8988T (cell line): ENCODE measurements around the gene PCSK1N.
"Not testable (repeated sequence)": the region's sequence is repeated elsewhere in the genome, so short reads cannot be mapped to it uniquely, and the experiment has no call there.

Experiments
- DNase-seq: peaks from one replicate; pipeline ENCODE4 v3.0.0; 2011

PCSK1N gene, protein sequence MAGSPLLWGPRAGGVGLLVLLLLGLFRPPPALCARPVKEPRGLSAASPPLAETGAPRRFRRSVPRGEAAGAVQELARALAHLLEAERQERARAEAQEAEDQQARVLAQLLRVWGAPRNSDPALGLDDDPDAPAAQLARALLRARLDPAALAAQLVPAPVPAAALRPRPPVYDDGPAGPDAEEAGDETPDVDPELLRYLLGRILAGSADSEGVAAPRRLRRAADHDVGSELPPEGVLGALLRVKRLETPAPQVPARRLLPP

DNA sequence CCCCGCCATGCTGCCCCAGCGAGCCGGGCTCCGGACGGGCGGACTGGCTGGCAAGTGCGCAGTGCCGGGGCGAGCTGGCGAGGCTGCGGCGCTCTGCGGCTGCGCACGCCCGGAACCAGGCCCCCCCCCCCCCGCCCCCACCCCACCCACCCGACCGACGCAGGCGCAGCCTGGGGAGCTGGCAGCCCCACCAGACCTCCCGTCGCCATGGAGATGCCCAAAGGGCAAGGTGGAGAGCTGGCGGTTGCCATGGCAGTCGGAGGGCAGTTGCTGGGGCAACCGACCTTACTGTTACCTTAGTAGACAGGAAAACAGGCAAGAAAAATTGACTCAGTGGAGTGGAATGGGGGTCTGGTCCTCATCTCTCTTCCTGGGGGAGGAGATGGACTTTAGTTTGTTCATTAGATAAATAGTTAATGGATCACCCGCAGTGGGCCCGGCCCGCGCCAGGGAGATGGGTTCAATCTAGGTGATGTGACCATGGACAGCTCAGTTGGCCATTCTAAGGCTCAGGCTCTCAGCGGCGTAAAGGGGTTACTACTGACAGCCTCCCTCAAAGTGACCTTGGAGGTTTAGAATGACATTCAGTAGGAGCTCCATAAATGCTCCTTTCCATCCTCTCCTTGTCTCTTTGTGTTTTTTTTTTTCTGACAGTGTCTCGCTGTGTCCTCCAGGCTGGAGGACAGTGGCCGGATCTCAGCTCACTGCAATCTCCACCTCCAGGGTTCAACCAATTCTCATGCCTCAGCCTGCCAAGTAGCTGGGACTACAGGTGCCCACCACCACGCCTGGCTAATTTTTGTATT, at the start of gene PCSK1N:
Gene PCSK1N (minus strand): TSS at position 87 of the 806 bp plus-strand sequence. CDS start 78 bp downstream, at position 9.
- peak; percentile 87 for DNase-seq

DNA sequence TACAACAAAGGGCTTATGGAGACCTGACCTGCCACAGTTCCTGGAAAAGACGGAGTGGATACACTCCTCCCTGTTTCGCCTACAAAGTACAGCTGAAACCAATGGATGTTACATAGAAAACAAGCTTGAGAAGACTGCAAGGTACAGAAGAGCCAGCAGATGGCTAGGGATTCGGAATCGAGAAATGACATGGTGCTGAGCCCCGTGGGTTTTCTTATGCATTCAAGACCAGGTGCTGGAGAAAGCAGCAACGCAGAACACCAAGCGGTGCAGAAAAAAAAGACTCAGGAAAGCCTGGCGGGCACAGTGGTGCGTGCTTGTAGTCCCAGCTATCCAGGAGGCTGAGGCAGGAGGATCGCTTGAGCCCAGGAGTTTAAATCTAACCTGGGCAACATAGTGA, 48.3 kb upstream of the PCSK1N start:
- no peak for DNase-seq

DNA sequence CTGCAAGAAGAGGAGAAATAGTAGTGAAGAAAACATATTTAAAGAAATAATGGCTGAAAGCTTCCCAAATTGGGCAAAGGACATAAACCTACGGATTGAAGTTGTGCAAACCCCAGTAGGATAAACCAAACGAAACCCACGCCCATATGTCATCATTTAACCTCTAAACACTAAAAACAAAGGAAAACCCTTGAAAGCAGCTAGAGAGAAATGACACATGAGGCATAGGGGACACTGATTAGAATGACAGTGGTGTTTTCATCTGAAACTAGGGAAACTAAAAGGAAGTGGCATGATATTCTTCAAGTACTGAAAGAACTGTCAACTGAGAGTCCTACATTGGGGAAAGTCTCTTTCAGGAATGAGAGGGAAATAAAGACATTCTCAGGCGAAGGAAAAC, 41.5 kb upstream of the PCSK1N start:
- not testable (repeated sequence) for DNase-seq

DNA sequence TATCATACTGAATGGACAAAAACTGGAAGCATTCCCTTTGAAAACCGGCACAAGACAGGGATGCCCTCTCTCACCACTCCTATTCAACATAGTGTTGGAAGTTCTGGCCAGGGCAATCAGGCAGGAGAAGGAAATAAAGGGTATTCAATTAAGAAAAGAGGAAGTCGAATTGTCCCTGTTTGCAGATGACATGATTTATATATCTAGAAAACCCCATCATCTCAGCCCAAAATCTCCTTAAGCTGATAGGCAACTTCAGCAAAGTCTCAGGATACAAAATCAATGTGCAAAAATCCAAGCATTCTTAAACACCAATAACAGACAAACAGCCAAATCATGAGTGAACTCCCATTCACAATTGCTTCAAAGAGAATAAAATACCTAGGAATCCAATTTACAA, 36.6 kb upstream of the PCSK1N start:
- DNase-seq = not testable (repeated sequence)

DNA sequence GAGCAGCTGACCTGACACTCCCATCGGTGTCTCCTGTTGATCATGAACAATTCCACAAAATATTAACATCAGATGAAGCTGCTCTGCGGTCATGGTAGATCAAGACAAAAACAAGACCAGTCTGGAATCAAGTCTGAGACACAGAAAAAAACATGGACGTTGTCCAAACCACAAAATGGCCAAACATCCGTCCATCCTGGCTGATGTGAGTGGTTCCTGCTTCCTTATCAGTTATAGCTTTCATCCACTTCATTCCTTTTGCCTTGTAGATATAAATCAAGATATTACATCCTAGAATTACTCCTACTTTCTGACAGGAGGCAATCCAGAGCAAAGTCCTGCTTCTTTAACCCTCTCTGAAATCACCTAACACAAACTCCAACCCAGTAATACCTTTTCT, 28.8 kb upstream of the PCSK1N start:
- no peak for DNase-seq

DNA sequence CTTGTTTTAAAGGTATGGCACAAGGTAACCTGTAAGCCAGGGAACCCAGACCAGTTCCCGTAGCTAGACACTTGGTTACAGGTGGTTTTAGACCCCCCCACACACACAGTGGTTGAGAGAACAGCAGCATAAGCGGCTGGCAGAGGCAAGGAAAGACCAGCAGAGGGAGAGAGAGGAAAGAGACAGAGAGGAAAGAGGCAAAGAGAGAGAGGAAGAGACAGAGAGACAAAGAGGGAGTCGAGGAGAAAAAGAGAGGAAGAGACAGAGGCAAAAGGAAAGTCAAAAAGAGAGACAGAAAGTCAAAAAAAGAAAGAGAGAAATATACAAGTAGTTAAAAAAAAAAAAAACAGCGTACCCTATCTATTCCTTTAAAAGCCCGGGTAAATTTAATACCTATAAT, 19.5 kb upstream of the PCSK1N start:
- DNase-seq = no peak

DNA sequence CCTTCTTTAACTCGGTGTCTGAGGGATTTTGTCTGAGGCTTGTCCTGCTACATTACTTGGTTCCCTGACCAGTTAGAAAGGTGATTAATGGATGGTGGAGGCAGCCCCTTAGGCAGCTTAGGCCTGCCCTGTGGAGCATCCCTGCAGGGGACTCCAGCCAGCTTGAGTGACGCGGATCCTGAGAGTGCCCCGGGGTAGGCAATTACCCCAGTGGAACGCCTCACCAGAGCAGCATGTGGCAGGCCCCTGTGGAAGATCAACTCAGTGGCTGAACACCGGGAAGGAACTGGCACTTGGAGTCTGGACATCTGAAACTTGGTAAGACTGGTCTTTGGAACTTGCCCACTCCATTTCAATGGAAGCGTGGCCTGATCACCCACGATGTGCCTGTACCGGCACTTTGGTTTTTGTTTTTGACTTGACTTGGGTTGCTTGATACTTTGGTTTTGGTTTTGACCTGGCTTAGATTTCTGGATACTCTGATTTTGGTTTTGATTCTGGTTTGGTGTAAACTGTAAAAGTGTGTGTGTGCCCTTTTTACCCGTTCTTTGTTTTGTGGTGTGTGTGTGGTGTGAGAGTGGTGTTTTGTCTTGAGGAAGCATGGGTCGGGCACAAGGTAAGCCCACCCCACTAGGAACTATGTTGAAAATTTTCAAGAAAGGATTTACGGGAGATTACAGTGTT, 18.9 kb upstream of the PCSK1N start:
- DNase-seq = not testable (repeated sequence)

DNA sequence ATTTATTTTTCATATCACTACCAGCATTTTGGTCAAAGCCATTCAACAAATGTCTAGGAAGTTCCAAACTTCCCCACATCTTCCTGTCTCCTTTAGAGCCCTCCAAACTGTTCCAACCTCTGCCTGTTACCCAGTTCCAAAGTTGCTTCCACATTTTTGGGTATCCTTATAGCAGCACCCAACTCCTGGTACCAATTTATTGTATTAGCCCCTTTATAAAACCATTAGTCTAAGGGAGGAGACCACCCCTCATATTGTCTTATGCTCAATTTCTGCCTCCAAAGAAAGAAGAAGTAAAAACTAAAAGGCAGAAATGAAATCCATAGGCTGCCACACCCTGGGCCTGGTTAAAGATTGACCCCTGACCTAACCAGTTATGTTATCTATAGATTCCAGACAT, 18.1 kb upstream of the PCSK1N start:
- not testable (repeated sequence) for DNase-seq

DNA sequence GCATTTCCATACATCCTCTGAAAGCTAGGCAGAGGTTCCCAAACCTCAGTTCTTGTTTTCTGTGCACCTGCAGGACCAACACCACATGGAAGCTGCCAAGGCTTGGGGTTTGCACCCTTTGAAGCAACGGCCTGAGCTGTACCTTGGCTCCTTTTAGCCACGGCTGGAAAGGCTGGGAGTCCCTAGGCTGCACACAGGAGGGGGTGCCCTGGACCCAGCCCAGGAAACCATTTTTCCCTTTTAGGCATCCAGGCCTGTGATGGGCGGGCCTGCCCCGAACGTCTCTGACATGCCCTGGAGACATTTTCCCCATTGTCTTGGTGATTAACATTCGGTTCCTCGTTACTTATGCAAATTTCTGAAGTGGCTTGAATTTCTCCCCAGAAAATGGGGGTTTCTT, 17.4 kb upstream of the PCSK1N start:
- no peak for DNase-seq

DNA sequence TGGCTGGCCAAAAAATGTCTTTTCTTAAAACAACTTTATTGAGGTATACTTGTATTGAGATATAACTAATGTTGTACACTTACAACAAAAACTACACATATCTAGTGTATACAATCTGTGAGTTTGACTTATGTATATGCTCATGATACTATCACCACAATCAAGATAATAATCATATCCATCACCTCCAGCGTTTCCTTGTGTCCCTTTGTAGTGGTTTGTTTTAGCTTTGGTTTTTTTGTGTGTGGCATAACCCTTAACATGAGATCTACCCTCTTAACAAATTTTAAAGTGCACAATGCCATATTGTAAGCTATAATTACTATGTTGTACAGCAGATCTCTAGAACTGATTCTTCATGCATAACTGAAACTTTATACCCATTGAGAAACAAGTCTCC, 13.4 kb upstream of the PCSK1N start:
- DNase-seq = no peak

DNA sequence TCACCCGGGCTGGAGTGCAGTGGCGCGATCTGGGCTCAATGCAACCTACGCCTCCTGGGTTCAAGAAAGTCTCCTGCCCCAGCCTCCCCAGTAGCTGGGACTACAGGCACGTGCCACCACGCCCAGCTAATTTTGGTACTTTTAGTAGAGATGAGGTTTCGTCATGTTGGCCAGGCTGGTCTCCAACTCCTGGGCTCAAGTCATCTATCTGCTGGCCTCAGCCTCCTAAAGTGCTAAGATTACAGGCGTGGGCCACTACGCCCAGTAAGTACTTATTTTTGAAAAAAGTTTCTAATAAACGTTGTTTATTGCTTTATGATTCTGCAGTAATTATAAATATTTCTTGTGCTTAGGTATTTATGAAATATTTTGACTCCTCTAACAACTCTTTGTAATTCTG, 4.3 kb upstream of the PCSK1N start:
- no peak for DNase-seq

DNA sequence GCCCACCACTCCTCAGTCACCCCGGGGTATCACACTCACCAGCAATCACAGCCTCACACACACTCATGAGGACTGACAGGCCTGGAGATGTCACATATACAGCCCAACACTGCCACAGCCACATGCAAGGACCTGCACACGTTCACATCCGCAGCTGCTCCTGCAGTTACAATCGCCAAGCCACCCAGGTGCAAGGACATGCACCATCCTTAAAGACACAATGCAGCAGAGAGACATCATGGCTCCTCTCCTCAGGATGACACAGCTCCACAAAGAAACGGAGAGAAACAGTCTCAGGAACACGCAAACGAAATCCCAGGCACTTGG, 1.1 kb downstream of the PCSK1N start:
- no peak for DNase-seq

DNA sequence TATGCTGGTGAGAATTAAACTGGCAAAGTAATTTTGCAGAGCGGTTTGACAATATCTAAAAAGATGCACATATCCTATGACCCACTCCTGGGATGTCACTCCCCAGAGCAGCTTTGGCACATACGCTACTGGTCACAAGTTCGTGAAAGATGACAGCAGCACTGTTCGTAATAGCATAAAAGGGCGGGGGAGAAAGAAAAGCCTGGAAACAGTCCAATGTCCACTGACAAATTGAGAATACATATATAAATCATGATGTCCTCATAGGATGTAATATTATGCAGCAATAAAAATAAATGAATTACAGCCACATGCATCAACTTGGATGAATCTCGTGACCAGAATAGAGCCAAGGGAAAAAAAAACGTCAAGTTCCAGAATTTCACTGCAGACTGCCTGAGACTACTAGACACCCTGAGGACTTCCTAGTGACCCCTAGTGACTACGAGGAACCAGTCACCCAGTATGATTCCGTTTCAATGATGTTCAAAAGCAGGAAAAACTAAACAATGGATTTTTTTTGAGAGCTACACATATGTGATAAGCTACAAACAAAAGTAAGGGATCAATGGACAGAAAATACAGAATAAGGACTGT, 1.8 kb downstream of the PCSK1N start:
- DNase-seq = no peak

DNA sequence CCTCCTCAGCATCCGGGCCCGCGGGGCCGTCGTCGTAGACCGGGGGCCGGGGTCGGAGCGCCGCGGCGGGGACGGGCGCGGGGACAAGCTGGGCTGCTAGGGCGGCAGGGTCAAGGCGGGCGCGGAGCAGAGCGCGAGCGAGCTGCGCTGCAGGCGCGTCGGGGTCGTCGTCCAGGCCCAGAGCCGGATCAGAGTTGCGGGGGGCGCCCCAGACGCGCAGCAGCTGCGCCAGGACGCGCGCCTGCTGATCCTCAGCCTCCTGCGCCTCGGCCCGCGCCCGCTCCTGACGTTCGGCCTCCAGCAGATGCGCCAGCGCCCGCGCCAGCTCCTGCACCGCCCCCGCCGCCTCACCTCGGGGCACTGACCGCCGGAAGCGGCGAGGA, 3.5 kb downstream of the PCSK1N start:
- no peak for DNase-seq

DNA sequence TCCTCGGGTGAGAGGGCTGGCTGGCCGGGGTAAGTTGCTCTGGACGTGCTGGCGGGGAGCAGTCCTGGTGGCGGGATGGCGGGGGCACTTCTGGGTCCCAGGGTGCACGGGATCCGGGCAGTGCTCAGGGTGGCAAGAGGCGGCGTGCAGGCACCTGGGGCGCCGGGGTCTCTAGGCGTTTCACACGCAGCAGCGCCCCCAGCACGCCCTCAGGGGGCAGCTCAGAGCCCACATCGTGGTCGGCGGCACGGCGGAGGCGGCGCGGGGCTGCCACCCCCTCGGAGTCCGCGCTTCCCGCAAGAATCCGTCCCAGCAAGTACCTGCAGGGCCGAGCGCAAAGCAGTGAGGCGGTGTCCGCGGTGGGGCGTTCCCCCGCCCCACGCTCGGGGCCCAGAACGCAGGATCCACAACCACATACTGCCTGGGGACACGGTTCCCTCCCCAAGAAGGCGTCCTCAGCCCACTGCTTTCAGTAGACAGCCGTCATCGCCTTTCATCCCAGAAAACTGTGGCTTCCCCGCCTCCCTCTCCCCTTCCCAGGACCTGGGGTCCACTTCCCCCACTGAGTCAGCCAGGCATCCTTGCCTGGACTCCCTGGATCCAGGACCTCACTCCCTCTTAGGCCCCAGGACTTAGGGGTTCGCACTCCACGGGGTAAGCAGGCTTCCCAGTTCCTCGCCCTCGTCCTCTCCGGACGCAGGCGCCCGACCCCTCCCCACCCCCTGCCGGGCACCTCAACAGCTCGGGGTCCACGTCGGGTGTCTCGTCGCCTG, 4.1 kb downstream of the PCSK1N start:
- DNase-seq = no peak

DNA sequence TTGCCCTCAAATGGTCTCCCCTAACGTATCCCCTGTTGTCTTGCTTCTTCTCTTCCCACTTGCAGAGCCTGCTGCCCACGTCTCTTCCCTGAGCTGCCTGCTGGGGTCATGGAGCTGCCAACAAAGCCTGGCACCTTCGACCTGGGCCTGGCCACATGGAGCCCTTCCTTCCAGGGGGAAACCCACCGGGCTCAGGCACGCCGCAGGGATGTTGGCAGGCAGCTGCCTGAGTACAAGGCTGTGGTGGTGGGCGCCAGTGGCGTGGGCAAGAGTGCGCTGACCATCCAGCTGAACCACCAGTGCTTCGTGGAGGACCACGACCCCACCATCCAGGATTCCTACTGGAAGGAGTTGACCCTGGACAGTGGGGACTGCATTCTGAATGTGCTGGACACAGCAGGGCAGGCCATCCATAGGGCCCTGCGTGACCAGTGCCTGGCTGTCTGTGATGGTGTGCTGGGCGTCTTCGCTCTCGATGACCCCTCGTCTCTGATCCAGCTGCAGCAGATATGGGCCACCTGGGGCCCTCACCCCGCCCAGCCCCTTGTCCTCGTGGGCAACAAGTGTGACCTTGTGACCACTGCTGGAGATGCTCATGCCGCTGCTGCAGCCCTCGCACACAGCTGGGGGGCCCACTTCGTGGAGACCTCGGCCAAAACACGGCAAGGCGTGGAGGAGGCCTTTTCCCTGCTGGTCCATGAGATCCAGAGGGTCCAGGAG, 6.2 kb downstream of the PCSK1N start:
- no peak for DNase-seq

DNA sequence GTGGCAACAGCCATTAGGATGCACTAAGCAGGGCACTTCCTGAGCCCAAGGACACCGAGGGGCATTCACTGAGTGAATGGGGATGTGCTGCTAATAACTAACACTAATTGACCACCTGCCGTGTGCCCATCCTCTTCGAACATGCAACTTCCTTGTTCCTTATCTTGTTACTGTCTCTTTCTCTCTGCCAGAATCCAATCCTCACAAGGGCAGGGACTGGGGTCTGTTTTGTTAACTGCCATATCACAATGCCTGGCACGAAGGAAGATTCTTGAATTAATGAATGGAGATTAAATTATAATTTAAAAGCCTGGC, 7.8 kb downstream of the PCSK1N start:
- no peak for DNase-seq

DNA sequence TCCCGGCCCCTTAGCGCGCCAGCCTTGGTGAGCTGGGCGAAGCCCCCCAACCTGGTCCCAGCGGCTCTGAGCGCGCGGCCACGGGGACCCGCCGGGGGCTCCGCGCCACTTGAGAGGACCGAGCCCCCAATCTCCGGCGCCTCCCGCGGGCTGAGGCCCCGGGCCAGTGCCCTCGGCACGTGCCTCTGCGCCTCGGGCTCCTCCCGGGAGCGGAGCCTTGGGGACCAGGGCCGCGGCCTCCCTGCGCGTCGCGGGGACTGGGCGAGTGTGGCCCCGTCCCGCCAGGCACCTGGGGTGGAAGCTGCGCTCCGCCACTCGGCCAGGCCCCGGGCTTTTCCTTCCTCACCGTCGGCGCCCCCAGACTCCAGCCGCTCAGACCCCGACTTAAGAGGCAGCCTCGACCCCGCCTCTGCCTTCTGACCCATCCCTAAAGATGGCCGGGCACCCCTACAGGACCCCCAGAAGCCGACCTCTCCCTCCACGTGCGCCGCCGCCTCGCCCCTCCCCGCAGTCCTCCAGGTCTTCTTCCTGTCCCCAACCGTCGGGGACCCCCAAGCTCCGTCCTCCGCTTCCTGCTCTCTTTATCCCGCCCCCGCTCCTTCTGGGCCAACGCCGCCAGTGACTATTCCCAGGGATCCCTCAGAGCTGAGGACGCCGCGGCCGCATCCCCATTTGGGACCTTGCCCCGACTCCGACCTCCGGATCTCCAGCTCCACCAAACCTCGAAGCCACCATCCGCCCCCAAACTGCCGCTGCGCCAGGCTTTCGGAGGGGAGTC, 8.3 kb downstream of the PCSK1N start:
- no peak for DNase-seq

DNA sequence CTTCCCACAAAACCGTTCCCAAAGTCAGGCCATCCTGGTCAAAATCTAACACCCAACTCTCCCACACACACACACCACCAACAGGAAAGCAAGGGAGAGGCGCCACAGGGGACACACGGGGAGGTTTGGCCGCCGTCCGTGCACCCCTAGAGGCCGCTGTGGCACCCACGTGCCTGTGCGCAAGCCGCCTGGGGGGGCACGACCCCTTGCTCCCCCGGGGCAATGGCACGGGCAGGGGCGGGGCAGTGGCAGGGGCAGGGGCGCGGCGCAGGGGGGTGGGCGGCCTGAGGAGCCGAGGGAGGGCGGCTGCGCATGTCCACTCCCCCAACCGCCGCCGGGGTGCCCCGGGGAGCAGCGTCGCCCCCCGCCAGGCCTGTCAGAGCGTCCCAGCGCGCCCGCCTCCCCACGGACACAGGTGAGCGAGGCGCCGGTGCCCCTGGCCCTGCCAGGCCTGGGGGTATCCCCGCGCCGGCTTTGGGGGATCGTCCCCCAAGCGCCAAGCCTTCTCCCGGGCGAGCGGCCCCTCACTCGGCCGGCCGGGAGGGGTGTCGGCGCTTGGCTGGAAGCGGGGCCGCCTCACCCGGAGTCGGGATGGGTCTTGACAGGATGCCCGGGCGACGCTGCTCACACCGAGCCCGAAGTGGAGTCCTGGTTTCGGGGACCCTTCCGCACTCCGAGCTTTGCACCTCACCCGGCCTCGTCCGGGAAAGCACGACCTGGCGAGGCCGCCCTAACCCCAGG, 9.1 kb downstream of the PCSK1N start, which contains the start of gene ERAS:
Gene ERAS (plus strand): TSS at position 379 of the 741 bp plus-strand sequence. CDS start 2,611 bp downstream, outside the sequence.
- no peak for DNase-seq

DNA sequence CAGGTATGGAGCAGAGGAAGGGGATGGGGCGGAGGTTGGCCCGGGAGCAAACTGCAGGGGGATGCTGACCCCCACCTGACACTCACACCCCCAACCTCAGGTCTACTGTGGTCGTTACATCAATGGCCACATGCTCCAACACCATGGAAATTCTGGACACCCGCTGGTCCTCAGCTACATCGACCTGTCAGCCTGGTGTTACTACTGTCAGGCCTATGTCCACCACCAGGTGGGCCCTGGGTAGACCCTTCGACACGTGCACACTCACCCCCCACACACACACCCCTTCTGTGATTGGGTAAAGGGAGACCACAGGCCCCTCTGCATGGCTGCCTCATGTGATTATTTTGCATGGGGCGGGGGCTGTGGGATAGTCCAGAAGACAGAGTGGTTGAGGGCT, 11.3 kb downstream of the PCSK1N start:
- no peak for DNase-seq

DNA sequence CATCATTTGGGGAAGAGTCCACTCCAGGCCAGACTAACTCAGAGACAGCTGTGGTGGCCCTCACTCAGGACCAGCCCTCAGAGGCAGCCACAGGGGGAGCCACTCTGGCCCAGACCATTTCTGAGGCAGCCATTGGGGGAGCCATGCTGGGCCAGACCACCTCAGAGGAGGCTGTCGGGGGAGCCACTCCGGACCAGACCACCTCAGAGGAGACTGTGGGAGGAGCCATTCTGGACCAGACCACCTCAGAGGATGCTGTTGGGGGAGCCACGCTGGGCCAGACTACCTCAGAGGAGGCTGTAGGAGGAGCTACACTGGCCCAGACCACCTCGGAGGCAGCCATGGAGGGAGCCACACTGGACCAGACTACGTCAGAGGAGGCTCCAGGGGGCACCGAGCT, 12.4 kb downstream of the PCSK1N start:
- DNase-seq = no peak
